PC-9 (cell line): ENCODE results near the gene DEF6.
"Not testable (repeated sequence)": the region's sequence is repeated elsewhere in the genome, so short reads cannot be mapped to it uniquely, and the experiment has no call there.

Source experiments
- CTCF ChIP-seq: fragments of 200-600 bp; sonication (generic); conservative IDR thresholded peaks from 2 replicates; pipeline ENCODE4 v1.6.1; 2017; ENCODE audit warnings: mixed run types, antibody characterized with exemption, mild to moderate bottlenecking, moderate library complexity
- EZH2 ChIP-seq: fragments of 200-600 bp; sonication (generic); IDR thresholded peaks from 2 replicates; pipeline ENCODE4 v1.8.0; 2017; ENCODE audit warnings: antibody characterized with exemption, low read depth

GRCh38 chr6:35328965-35329364, 31.3 kb downstream of the DEF6 start:
- not testable (repeated sequence) for TF ChIP-seq CTCF, EZH2
